ENCODE data around the gene RGS8.

The RGS8 gene

DNA sequence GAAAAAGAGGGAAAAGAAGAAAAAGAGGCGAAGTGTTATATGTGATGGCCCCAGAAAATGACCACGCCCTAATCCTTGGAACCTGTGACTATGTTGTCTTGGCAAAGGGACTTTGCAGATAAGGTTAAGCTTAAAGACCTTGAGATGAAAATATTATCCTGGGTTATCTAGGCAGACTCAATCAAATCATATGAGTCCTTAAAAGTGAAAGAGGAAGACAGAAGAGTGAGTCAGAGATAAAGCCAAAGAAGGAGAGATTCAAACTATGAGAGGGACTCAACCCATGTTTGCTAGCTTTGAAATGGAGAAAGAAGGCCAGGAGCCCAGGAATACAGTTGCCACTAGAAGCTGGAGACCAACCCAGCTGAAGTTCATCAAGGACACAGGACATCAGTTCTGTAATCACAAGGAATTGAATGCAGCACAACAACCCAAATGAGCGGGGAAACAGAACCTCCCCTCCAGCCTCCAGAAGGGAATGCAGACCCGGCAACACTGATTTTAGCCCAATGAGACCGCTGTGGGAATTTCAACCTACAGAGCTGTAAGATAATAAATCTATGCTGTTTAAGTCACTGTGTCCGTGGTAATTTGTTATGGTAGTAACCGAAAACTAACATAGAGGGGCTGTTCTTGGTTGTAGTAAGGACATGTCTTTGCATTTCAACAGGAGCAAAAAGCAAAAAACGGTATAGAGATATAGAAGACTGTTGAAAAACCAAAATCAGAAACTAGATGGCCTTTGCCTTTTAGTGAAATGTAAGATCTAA lies 4.2 kb upstream of the RGS8 start:
- peaks cover 2% of the 10 kb centered on the region for H3K4me1 ChIP-seq (ENCODE audit: insufficient read depth, insufficient read length)
- no peak for DNase-seq (ENCODE audit: low read depth, low spot score)
- peaks cover 10% of the 10 kb centered on the region for H3K27me3 ChIP-seq (ENCODE audit: insufficient read depth, insufficient read length)
- H3K36me3 ChIP-seq (ENCODE audit: insufficient read depth, insufficient read length, low read length): no peaks in the 10 kb centered on the region
- H3K9me3 ChIP-seq (ENCODE audit: insufficient read depth, low read length): peaks cover 21% of the 10 kb centered on the region
- no peak overlapping the region for H3K4me3 ChIP-seq (ENCODE audit: insufficient read length, low read depth)
- H3K9ac ChIP-seq (ENCODE audit: insufficient read length, low read depth): no peak overlapping the region
- no peak for TF ChIP-seq YY1 (IDR thresholded peaks at IDR 0.05; ENCODE audit: insufficient read depth, insufficient read length)
- TF ChIP-seq SUZ12 (IDR thresholded peaks at IDR 0.05; ENCODE audit: extremely low read depth, insufficient read depth, insufficient read length): no peak
- no peak for TF ChIP-seq ZNF274 (IDR thresholded peaks at IDR 0.05; ENCODE audit: low read depth, low read length)

DNA sequence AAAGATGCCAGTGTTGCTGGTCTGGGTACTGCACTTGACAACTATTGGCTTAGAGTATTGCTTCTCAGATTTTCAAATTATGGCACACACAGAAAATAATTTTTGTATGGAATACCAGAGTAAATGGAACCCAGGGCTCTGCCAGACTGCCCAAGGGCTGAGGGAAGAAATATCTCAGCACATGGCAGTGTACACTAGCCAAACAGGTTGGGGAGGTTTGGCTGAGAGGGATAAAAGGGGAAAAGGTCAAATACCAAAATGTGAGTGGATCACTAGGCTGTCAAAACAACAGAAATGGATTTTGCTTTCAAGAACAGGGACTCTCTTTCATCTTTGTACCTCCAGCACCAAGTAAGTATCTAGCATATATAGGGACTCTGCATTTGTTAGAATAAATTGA lies 3.0 kb upstream of the RGS8 start:
- Histone ChIP-seq H3K4me3 (ENCODE audit: insufficient read length, low read depth) (no peak overlapping the region), H3K27me3 (ENCODE audit: insufficient read depth, insufficient read length) (peaks cover 12% of the 10 kb centered on the region), H3K9me3 (ENCODE audit: insufficient read depth, low read length) (peaks cover 10% of the 10 kb centered on the region; the same call in 1 of the 2 replicates), H3K36me3 (ENCODE audit: insufficient read depth, insufficient read length, low read length) (no peaks in the 10 kb centered on the region), H3K4me1 (ENCODE audit: insufficient read depth, insufficient read length) (peaks cover 2% of the 10 kb centered on the region), H3K9ac (ENCODE audit: insufficient read length, low read depth) (no peak overlapping the region)
- no peak for DNase-seq (ENCODE audit: low read depth, low spot score)
- TF ChIP-seq ZNF274 (IDR thresholded peaks at IDR 0.05; ENCODE audit: low read depth, low read length): no peak
- no peak for TF ChIP-seq SUZ12 (IDR thresholded peaks at IDR 0.05; ENCODE audit: extremely low read depth, insufficient read depth, insufficient read length)
- TF ChIP-seq YY1 (IDR thresholded peaks at IDR 0.05; ENCODE audit: insufficient read depth, insufficient read length): no peak

DNA sequence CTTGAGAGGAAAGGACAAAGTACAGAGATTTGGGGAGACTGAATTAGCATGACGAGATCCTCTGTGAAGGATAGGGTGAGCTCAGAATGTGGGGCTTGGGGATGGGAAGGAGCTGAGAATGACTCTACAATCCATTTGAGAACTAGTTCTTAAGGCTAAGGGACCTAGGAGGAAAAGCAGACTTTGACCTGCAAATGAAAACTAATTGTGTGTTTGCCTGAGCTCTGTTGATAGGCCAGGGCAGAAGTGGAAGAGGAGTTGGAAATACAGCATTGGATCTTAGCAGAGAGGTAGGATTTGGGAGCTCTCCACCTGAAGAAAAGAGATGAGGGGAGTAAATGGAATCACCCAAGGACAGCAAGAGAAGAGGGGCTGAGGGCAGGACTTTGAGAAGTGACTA lies 2.1 kb upstream of the RGS8 start:
- Histone ChIP-seq H3K36me3 (ENCODE audit: insufficient read depth, insufficient read length, low read length) (no peaks in the 10 kb centered on the region), H3K9me3 (ENCODE audit: insufficient read depth, low read length) (peaks cover 10% of the 10 kb centered on the region; the same call in 1 of the 2 replicates), H3K27me3 (ENCODE audit: insufficient read depth, insufficient read length) (peaks cover 14% of the 10 kb centered on the region), H3K4me1 (ENCODE audit: insufficient read depth, insufficient read length) (peaks cover 2% of the 10 kb centered on the region), H3K4me3 (ENCODE audit: insufficient read length, low read depth) (no peak overlapping the region), H3K9ac (ENCODE audit: insufficient read length, low read depth) (no peak overlapping the region)
- TF ChIP-seq SUZ12 (IDR thresholded peaks at IDR 0.05; ENCODE audit: extremely low read depth, insufficient read depth, insufficient read length) (no peak), ZNF274 (IDR thresholded peaks at IDR 0.05; ENCODE audit: low read depth, low read length) (no peak), YY1 (IDR thresholded peaks at IDR 0.05; ENCODE audit: insufficient read depth, insufficient read length) (no peak)
- DNase-seq (ENCODE audit: low read depth, low spot score): no peak

GRCh38 chr1:182685215-182685614 lies 828 bp upstream of the RGS8 start:
- Histone ChIP-seq H3K9me3 (ENCODE audit: insufficient read depth, low read length) (no peaks in the 10 kb centered on the region), H3K4me3 (ENCODE audit: insufficient read length, low read depth) (no peak overlapping the region), H3K27me3 (ENCODE audit: insufficient read depth, insufficient read length) (peaks cover 24% of the 10 kb centered on the region), H3K4me1 (ENCODE audit: insufficient read depth, insufficient read length) (peaks cover 2% of the 10 kb centered on the region), H3K36me3 (ENCODE audit: insufficient read depth, insufficient read length, low read length) (no peaks in the 10 kb centered on the region), H3K9ac (ENCODE audit: insufficient read length, low read depth) (no peak overlapping the region)
- TF ChIP-seq SUZ12 (IDR thresholded peaks at IDR 0.05; ENCODE audit: extremely low read depth, insufficient read depth, insufficient read length): no peak
- no peak for TF ChIP-seq YY1 (IDR thresholded peaks at IDR 0.05; ENCODE audit: insufficient read depth, insufficient read length)
- no peak for TF ChIP-seq ZNF274 (IDR thresholded peaks at IDR 0.05; ENCODE audit: low read depth, low read length)
- no peak for DNase-seq (ENCODE audit: low read depth, low spot score)

- H3K9me3 ChIP-seq (ENCODE audit: insufficient read depth, low read length): no peaks in the 10 kb centered on the region
- no peak overlapping the region for H3K4me3 ChIP-seq (ENCODE audit: insufficient read length, low read depth)
- no peak for DNase-seq (ENCODE audit: low read depth, low spot score)
- no peaks in the 10 kb centered on the region for H3K36me3 ChIP-seq (ENCODE audit: insufficient read depth, insufficient read length, low read length)
- H3K4me1 ChIP-seq (ENCODE audit: insufficient read depth, insufficient read length): peaks cover 2% of the 10 kb centered on the region
- H3K27me3 ChIP-seq (ENCODE audit: insufficient read depth, insufficient read length): peaks cover 30% of the 10 kb centered on the region
- TF ChIP-seq SUZ12 (IDR thresholded peaks at IDR 0.05; ENCODE audit: extremely low read depth, insufficient read depth, insufficient read length): no peak
- TF ChIP-seq YY1 (IDR thresholded peaks at IDR 0.05; ENCODE audit: insufficient read depth, insufficient read length): no peak
- TF ChIP-seq ZNF274 (IDR thresholded peaks at IDR 0.05; ENCODE audit: low read depth, low read length): no peak
- no peak overlapping the region for H3K9ac ChIP-seq (ENCODE audit: insufficient read length, low read depth)
Measured at GRCh38 chr1:182682898-182683501, 1.4 kb downstream of the RGS8 start.

- Histone ChIP-seq H3K9ac (ENCODE audit: insufficient read length, low read depth) (no peak overlapping the region), H3K9me3 (ENCODE audit: insufficient read depth, low read length) (no peaks in the 10 kb centered on the region), H3K27me3 (ENCODE audit: insufficient read depth, insufficient read length) (peaks cover 30% of the 10 kb centered on the region), H3K36me3 (ENCODE audit: insufficient read depth, insufficient read length, low read length) (no peaks in the 10 kb centered on the region), H3K4me1 (ENCODE audit: insufficient read depth, insufficient read length) (peaks cover 2% of the 10 kb centered on the region), H3K4me3 (ENCODE audit: insufficient read length, low read depth) (no peak overlapping the region)
- TF ChIP-seq SUZ12 (IDR thresholded peaks at IDR 0.05; ENCODE audit: extremely low read depth, insufficient read depth, insufficient read length) (no peak), YY1 (IDR thresholded peaks at IDR 0.05; ENCODE audit: insufficient read depth, insufficient read length) (no peak), ZNF274 (IDR thresholded peaks at IDR 0.05; ENCODE audit: low read depth, low read length) (no peak)
- no peak for DNase-seq (ENCODE audit: low read depth, low spot score)
Measured at GRCh38 chr1:182682406-182682805, 2.0 kb downstream of the RGS8 start.

DNA sequence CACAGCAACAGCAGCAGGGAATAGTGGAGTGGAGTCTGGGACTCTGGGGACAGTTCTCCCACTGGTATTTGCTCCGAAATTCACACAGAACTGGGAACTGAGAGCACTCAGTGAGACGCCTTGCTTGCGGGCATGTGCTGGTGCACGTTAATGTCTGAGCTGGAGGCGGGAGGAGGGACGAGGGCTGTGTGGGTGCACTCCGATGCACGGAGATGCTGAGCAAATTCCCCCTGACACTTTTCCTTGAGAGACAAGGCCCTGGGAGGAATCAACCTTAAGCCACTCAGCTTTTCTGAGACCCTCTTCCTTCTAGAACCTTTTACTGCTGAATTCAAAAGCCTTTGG lies 2.8 kb downstream of the RGS8 start:
- Histone ChIP-seq H3K4me1 (ENCODE audit: insufficient read depth, insufficient read length) (peaks cover 2% of the 10 kb centered on the region), H3K36me3 (ENCODE audit: insufficient read depth, insufficient read length, low read length) (no peaks in the 10 kb centered on the region), H3K9me3 (ENCODE audit: insufficient read depth, low read length) (no peaks in the 10 kb centered on the region), H3K9ac (ENCODE audit: insufficient read length, low read depth) (no peak overlapping the region), H3K4me3 (ENCODE audit: insufficient read length, low read depth) (no peak overlapping the region), H3K27me3 (ENCODE audit: insufficient read depth, insufficient read length) (peaks cover 30% of the 10 kb centered on the region)
- TF ChIP-seq ZNF274 (IDR thresholded peaks at IDR 0.05; ENCODE audit: low read depth, low read length) (no peak), YY1 (IDR thresholded peaks at IDR 0.05; ENCODE audit: insufficient read depth, insufficient read length) (no peak), SUZ12 (IDR thresholded peaks at IDR 0.05; ENCODE audit: extremely low read depth, insufficient read depth, insufficient read length) (no peak)
- no peak for DNase-seq (ENCODE audit: low read depth, low spot score)

All from NT2/D1 (cell line).